GM23338 (cell line): ENCODE data around the gene SCARF1. TPM values are rescaled to one million over a fixed set of nuclear protein-coding genes. Genes with fewer than 3 reads are reported as not detected.
A peak's percentile ranks its signal among the peaks of the same experiment; 100 is the strongest.

ENCODE experiments used
- ATAC-seq: fragments of 200-7000 bp; cut with Tn5 transposase; 3 replicates; pipeline ENCODE4 v1.9.1; 2020
- DNase-seq: peaks from one replicate; pipeline ENCODE4 v3.0.0-alpha.2; 2015; ENCODE audit warnings: low spot score
- H2AFZ ChIP-seq: fragments of 200-600 bp; sonication (generic); 2 replicates; pipeline ENCODE4 v1.8.0; 2016; ENCODE audit warnings: antibody characterized with exemption, mild to moderate bottlenecking, moderate library complexity
- H3F3A ChIP-seq: fragments of 200-600 bp; sonication (generic); replicated peaks from 2 replicates; pipeline ENCODE4 v1.8.0; 2017; ENCODE audit warnings: antibody characterized with exemption, mixed run types, low read depth
- H3K27ac ChIP-seq: fragments of 200-600 bp; sonication (generic); 2 replicates; pipeline ENCODE4 v1.6.1; 2016; ENCODE audit warnings: low read depth
- H3K27me3 ChIP-seq: fragments of 200-600 bp; sonication (generic); 2 replicates; pipeline ENCODE4 v1.8.0; 2016; ENCODE audit warnings: mild to moderate bottlenecking, mixed run types, moderate library complexity; ENCODE audit not compliant: insufficient read depth
- H3K36me3 ChIP-seq: fragments of 200-600 bp; sonication (generic); 2 replicates; pipeline ENCODE4 v1.8.0; 2016; ENCODE audit warnings: mild to moderate bottlenecking; ENCODE audit not compliant: insufficient read depth
- H3K4me1 ChIP-seq: fragments of 200-600 bp; sonication (generic); 2 replicates; pipeline ENCODE4 v1.8.0; 2016; ENCODE audit warnings: mild to moderate bottlenecking, moderate library complexity; ENCODE audit not compliant: insufficient read depth
- H3K4me2 ChIP-seq: fragments of 200-600 bp; sonication (generic); 2 replicates; pipeline ENCODE4 v1.7.1; 2017; ENCODE audit warnings: mixed run types
- H3K4me3 ChIP-seq: fragments of 200-600 bp; sonication (generic); 2 replicates; pipeline ENCODE4 v1.6.1; 2016; ENCODE audit warnings: mixed run types
- H3K79me2 ChIP-seq: fragments of 200-600 bp; sonication (generic); replicated peaks from 2 replicates; pipeline ENCODE4 v1.8.0; 2017; ENCODE audit warnings: mild to moderate bottlenecking; ENCODE audit not compliant: insufficient read depth
- H3K9me2 ChIP-seq: fragments of 200-600 bp; sonication (generic); 2 replicates; pipeline ENCODE4 v1.8.0; 2017; ENCODE audit not compliant: insufficient read depth
- H4K20me1 ChIP-seq: fragments of 200-600 bp; sonication (generic); replicated peaks from 2 replicates; pipeline ENCODE4 v1.8.0; 2017; ENCODE audit warnings: mild to moderate bottlenecking; ENCODE audit not compliant: insufficient read depth
- H3K27ac Mint-ChIP-seq: 2 replicates; pipeline ENCODE4 v1.8.0; 2020; ENCODE audit warnings: inconsistent platforms, mild to moderate bottlenecking, moderate library complexity, mixed read lengths
- H3K27me3 Mint-ChIP-seq: 3 replicates; pipeline ENCODE4 v1.8.0; 2022; ENCODE audit warnings: low read depth, mild to moderate bottlenecking, moderate library complexity, mixed read lengths, inconsistent platforms; ENCODE audit not compliant: insufficient read depth, poor library complexity
- H3K36me3 Mint-ChIP-seq: 3 replicates; pipeline ENCODE4 v1.8.0; 2021; ENCODE audit warnings: low read depth, mild to moderate bottlenecking, inconsistent platforms, moderate library complexity, mixed read lengths
- H3K4me1 Mint-ChIP-seq: 3 replicates; pipeline ENCODE4 v1.8.0; 2020; ENCODE audit warnings: mild to moderate bottlenecking, inconsistent platforms, mixed read lengths
- H3K4me3 Mint-ChIP-seq: 3 replicates; pipeline ENCODE4 v1.8.0; 2021; ENCODE audit warnings: moderate library complexity, mild to moderate bottlenecking, inconsistent platforms, mixed read lengths
- H3K9me3 Mint-ChIP-seq: 3 replicates; pipeline ENCODE4 v1.8.0; 2020; ENCODE audit warnings: moderate library complexity, mild to moderate bottlenecking, inconsistent platforms, mixed read lengths
- CREB1 ChIP-seq: fragments of 250-450 bp; sonication (Bioruptor Pico); IDR thresholded peaks from 2 replicates; pipeline ENCODE4 v1.5.0; 2020; ENCODE audit warnings: low read depth, mild to moderate bottlenecking, moderate library complexity
- CTCF ChIP-seq, 2 experiments: fragments of 200-600 bp in 1 of 2; sonication (generic) in 1 of 2; conservative IDR thresholded peaks; 2 replicates each; pipeline versions ENCODE4 v1.5.1 to v1.6.1; 2016 to 2017; ENCODE audit warnings: antibody characterized with exemption in 2 of 2, low read depth in 2 of 2, mild to moderate bottlenecking in 2 of 2, moderate library complexity in 1 of 2
- ETS1 ChIP-seq: IDR thresholded peaks from 2 replicates; pipeline ENCODE4 v1.6.1; 2016; ENCODE audit warnings: antibody characterized with exemption
- EZH2 ChIP-seq: fragments of 200-600 bp; sonication (generic); IDR thresholded peaks from one replicate; pipeline ENCODE4 v1.8.0; 2017; ENCODE audit warnings: antibody characterized with exemption, mild to moderate bottlenecking, low read depth; ENCODE audit not compliant: unreplicated experiment
- EZH2phosphoT487 ChIP-seq: fragments of 200-600 bp; sonication (generic); IDR thresholded peaks from one replicate; pipeline ENCODE4 v1.8.1; 2018; ENCODE audit warnings: antibody characterized with exemption; ENCODE audit not compliant: unreplicated experiment
- JUNB ChIP-seq: IDR thresholded peaks from one replicate; pipeline ENCODE4 v1.6.1; 2016; ENCODE audit warnings: antibody characterized with exemption; ENCODE audit not compliant: unreplicated experiment
- NANOG ChIP-seq: IDR thresholded peaks from 2 replicates; pipeline ENCODE4 v1.6.1; 2016; ENCODE audit warnings: antibody characterized with exemption, borderline replicate concordance
- POLR2AphosphoS5 ChIP-seq: IDR thresholded peaks from 2 replicates; pipeline ENCODE4 v1.6.1; 2016; ENCODE audit warnings: antibody characterized with exemption, low read depth
- STAT1 ChIP-seq: IDR thresholded peaks from one replicate; pipeline ENCODE4 v1.6.1; 2016; ENCODE audit warnings: antibody characterized with exemption; ENCODE audit not compliant: unreplicated experiment
- ZNF114 ChIP-seq: fragments of 250-450 bp; sonication (Bioruptor Pico); IDR thresholded peaks from 2 replicates; pipeline ENCODE4 v1.5.0; 2020; ENCODE audit warnings: mild to moderate bottlenecking, moderate library complexity
- ZNF331 ChIP-seq: fragments of 250-450 bp; sonication (Bioruptor Pico); IDR thresholded peaks from 2 replicates; pipeline ENCODE4 v1.5.0; 2020; ENCODE audit warnings: low read depth, mild to moderate bottlenecking, moderate library complexity
- ZNF462 ChIP-seq: fragments of 250-450 bp; sonication (Bioruptor Pico); IDR thresholded peaks from 2 replicates; pipeline ENCODE4 v1.5.0; 2020; ENCODE audit warnings: mild to moderate bottlenecking, moderate library complexity
- polyA plus RNA-seq: library from polyadenylated mRNA; unstranded; fragments of >200 nt; fragmentation: Nextera tagmentation; extraction: Ambion mirVana; gene quantifications from 2 replicates; pipeline ENCODE4 v1.2.1, GENCODE V29; 2016
- total RNA-seq: library from RNA; depleted of rRNA; stranded (reverse); fragments of >200 nt; shearing (Covaris generic); gene quantifications from 2 replicates; pipeline ENCODE4 v1.2.3, GENCODE V29; 2014
- TF ChIP-seq, protein P1 (sequence below): IDR thresholded peaks from one replicate; pipeline ENCODE4 v1.6.1; 2018; ENCODE audit warnings: antibody characterized with exemption; ENCODE audit not compliant: unreplicated experiment

The SCARF1 gene
- total and polyA plus RNA-seq, 2 experiments from 2014 or later: 0.76 to 1.6 TPM

DNA sequence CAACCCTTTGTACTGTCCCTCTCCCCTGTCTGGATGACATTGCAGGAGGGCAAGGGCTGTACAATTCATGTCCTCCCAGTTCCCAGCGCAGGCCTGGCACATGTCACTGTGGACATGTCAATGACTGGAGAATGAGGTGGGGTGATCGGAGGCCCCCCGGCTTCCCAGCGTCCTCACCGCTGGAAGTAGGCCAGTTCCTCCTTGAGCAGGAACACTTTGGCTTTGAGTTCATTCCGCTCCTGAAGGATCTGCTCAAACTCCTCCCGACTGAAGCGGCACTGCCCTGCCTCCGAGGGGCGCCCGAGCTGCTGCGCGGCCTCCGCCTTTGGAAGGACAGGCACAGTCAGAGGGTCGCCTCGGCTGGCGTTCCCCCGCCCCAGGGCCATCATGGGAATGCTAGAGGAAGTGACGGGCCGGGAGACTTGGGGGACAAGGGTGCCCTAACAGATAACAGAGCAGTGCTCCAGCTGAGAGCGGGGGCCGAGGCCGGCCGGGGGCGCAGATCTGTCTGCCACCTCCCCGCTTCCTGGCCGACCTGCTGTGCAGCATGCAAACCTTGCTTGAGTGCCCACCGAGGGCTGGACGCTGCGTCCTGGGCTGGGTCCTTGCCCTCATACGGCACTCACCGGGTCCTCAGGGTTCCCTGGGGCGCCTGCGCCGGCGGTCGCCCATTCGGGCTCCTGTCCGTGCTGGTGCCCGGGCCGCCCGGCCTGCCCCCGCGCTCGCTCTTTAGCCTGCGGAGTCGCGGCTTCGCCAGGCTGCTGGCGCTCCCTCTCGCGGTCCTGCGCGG, 2.8 kb upstream of the SCARF1 start:
- peak overlapping the region; percentile 98 for H2AFZ ChIP-seq

More for the DNA sequence above, 2.8 kb upstream of the SCARF1 start:
- Mint-ChIP-seq H3K36me3 (peaks cover 29% of the 10 kb centered on the region), H3K9me3 (no peaks in the 10 kb centered on the region; the same call in 2 of the 3 replicates), H3K4me3 (peak overlapping the region; percentile 73), H3K27me3 (peaks cover 32% of the 10 kb centered on the region), H3K27ac (no peak overlapping the region), H3K4me1 (peaks cover 33% of the 10 kb centered on the region)
- H3K79me2 ChIP-seq: no peaks in the 10 kb centered on the region
- no peaks in the 10 kb centered on the region for H3K9me2 ChIP-seq
- peaks cover 24% of the 10 kb centered on the region for H3K4me1 ChIP-seq
- peaks cover 45% of the 10 kb centered on the region for H3F3A ChIP-seq
- peak; percentile 83 for DNase-seq
- H4K20me1 ChIP-seq: peaks cover 10% of the 10 kb centered on the region; the same call in 1 of the 2 replicates
- H3K4me2 ChIP-seq: peak overlapping the region; percentile 82
- TF ChIP-seq STAT1 (no peak), POLR2AphosphoS5 (no peak), CTCF (conservative IDR thresholded peaks at IDR 0.05; ENCODE audit: low read depth in 2 of 2) (peak; percentile 47 to 74), ZNF114 (CRISPR knock-in tag) (no peak), ZNF331 (CRISPR knock-in tag) (no peak), JUNB (no peak), EZH2phosphoT487 (no peak), ETS1 (peak; percentile 25; the same call in 1 of the 2 replicates), ZNF462 (CRISPR knock-in tag) (no peak), CREB1 (CRISPR knock-in tag) (no peak), EZH2 (no peak), NANOG (no peak)
- TF ChIP-seq, protein P1, sequence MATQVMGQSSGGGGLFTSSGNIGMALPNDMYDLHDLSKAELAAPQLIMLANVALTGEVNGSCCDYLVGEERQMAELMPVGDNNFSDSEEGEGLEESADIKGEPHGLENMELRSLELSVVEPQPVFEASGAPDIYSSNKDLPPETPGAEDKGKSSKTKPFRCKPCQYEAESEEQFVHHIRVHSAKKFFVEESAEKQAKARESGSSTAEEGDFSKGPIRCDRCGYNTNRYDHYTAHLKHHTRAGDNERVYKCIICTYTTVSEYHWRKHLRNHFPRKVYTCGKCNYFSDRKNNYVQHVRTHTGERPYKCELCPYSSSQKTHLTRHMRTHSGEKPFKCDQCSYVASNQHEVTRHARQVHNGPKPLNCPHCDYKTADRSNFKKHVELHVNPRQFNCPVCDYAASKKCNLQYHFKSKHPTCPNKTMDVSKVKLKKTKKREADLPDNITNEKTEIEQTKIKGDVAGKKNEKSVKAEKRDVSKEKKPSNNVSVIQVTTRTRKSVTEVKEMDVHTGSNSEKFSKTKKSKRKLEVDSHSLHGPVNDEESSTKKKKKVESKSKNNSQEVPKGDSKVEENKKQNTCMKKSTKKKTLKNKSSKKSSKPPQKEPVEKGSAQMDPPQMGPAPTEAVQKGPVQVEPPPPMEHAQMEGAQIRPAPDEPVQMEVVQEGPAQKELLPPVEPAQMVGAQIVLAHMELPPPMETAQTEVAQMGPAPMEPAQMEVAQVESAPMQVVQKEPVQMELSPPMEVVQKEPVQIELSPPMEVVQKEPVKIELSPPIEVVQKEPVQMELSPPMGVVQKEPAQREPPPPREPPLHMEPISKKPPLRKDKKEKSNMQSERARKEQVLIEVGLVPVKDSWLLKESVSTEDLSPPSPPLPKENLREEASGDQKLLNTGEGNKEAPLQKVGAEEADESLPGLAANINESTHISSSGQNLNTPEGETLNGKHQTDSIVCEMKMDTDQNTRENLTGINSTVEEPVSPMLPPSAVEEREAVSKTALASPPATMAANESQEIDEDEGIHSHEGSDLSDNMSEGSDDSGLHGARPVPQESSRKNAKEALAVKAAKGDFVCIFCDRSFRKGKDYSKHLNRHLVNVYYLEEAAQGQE: no peak
- H3K36me3 ChIP-seq: peaks cover 23% of the 10 kb centered on the region
- H3K27ac ChIP-seq: no peak overlapping the region
- H3K27me3 ChIP-seq: peaks cover 6% of the 10 kb centered on the region
- peak overlapping the region; percentile 75 for H3K4me3 ChIP-seq
- ATAC-seq: peak; percentile 61
